Uterus (tissue), 2 donors: ENCODE data around the gene BEND6.

ENCODE experiments used
- POLR2A ChIP-seq, 2 donors: fragments of 450-650 bp; IDR thresholded peaks; one replicate each; pipeline ENCODE4 v1.6.1; 2016; ENCODE audit warnings: antibody characterized with exemption in 2 of 2, mild to moderate bottlenecking in 1 of 2, moderate library complexity in 1 of 2
- TF ChIP-seq, protein P1 (sequence below), 4 experiments: fragments of 200-600 bp in 2 of 4; fragments of 450-650 bp in 2 of 4; sonication (generic) in 2 of 4; IDR thresholded peaks; one replicate each; pipeline ENCODE4 v1.5.1; 2016 to 2019; ENCODE audit warnings: antibody characterized with exemption in 4 of 4, mild to moderate bottlenecking in 2 of 4, moderate library complexity in 1 of 4

DNA sequence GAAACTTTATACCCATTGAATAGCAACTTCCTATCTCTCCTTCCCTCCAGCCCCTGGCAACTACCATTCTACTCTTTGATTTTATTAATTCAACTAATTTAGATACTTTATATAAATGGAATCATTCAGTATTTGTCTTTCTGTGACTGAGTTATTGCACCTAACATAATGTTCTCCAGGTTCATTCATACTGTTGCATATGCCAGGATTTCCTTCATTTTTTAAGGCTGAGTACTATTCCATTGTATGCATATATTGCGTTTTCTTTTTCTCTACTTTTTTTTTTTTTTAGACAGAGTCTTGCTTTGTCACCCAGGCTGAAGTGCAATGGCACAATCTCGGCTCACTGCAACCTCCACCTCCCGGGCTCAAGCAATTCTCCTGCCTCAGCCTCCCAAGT is 49.5 kb upstream of the BEND6 start:
- TF ChIP-seq, protein P1, sequence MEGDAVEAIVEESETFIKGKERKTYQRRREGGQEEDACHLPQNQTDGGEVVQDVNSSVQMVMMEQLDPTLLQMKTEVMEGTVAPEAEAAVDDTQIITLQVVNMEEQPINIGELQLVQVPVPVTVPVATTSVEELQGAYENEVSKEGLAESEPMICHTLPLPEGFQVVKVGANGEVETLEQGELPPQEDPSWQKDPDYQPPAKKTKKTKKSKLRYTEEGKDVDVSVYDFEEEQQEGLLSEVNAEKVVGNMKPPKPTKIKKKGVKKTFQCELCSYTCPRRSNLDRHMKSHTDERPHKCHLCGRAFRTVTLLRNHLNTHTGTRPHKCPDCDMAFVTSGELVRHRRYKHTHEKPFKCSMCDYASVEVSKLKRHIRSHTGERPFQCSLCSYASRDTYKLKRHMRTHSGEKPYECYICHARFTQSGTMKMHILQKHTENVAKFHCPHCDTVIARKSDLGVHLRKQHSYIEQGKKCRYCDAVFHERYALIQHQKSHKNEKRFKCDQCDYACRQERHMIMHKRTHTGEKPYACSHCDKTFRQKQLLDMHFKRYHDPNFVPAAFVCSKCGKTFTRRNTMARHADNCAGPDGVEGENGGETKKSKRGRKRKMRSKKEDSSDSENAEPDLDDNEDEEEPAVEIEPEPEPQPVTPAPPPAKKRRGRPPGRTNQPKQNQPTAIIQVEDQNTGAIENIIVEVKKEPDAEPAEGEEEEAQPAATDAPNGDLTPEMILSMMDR (IDR thresholded peaks at IDR 0.05), result no peak
- no peak for TF ChIP-seq POLR2A (IDR thresholded peaks at IDR 0.05)
